HCT116 (cell line): ENCODE measurements around the gene CNMD. TPM values are rescaled to one million over a fixed set of nuclear protein-coding genes. Genes with fewer than 3 reads are reported as not detected.

Experiments used
- ATAC-seq: fragments of 200-7000 bp; cut with Tn5 transposase; 2 replicates; pipeline ENCODE4 v1.9.1; 2020; ENCODE audit warnings: mild to moderate bottlenecking, moderate library complexity
- BruUV-seq: library from RNA; stranded (reverse); fragments of 400-500 nt; replicated peaks from 2 replicates; lab custom pipeline; 2021; lab: Mats Ljungman, UMichigan
- CTCF ChIA-PET: fragments of 300-600 bp; sonication (Branson Sonifier 250); formaldehyde crosslinking; loops from one replicate; lab custom pipeline; 2021; ENCODE audit warnings: antibody characterized with exemption; lab: Charles Lee
- POLR2A ChIA-PET: fragments of 300-600, 350-600 bp; sonication (Branson Sonifier 250); formaldehyde crosslinking; loops from one replicate; lab custom pipeline; 2021; ENCODE audit warnings: antibody characterized with exemption; lab: Charles Lee
- RAD21 ChIA-PET, 2 experiments: fragments of 300-600 bp; sonication (Branson Sonifier 250); formaldehyde crosslinking; loops; one replicate each; lab custom pipeline; 2023; ENCODE audit warnings: low total read pairs in 2 of 2; ENCODE audit not compliant: uncharacterized antibody in 2 of 2, unreplicated experiment in 2 of 2, low non-redundant PET in 1 of 2; lab: Charles Lee
- DNase-seq: peaks from one replicate; pipeline ENCODE4 v3.0.0-alpha.2; 2010; ENCODE audit warnings: low read depth, low spot score
- H2AFZ ChIP-seq: fragments of 200-600 bp; shearing (Covaris generic), sonication (generic); 2 replicates; pipeline ENCODE4 v1.6.1; 2017; ENCODE audit warnings: low read depth, mixed run types, mixed read lengths, antibody characterized with exemption, low read length; ENCODE audit not compliant: poor library complexity, severe bottlenecking
- H3K27ac ChIP-seq: 2 replicates; pipeline ENCODE4 v1.5.1; 2012; ENCODE audit warnings: low read depth, low read length
- H3K27me3 ChIP-seq: fragments of 200-600 bp; sonication (generic); 2 replicates; pipeline ENCODE4 v1.6.1; 2016; ENCODE audit warnings: mixed run types, low read length, mixed read lengths; ENCODE audit not compliant: insufficient read depth
- H3K36me3 ChIP-seq, 2 experiments: fragments of 200-500 bp in 1 of 2; fragments of 200-600 bp in 1 of 2; sonication (Bioruptor generic) in 1 of 2; sonication (generic) in 1 of 2; 2 replicates each; pipeline versions ENCODE4 v1.5.1 to v1.6.1; 2014 to 2016; ENCODE audit warnings: low read length in 2 of 2, inconsistent platforms in 1 of 2, mixed read lengths in 1 of 2, mixed run types in 1 of 2; ENCODE audit not compliant: insufficient read depth in 2 of 2, control insufficient read depth in 1 of 2
- H3K4me1 ChIP-seq, 2 experiments: fragments of 200-600 bp in 1 of 2; sonication (generic) in 1 of 2; 2 replicates each; pipeline versions ENCODE4 v1.5.1 to v1.6.1; 2012 to 2017; ENCODE audit warnings: low read length in 2 of 2, inconsistent platforms in 1 of 2, mild to moderate bottlenecking in 1 of 2, mixed read lengths in 1 of 2, mixed run types in 1 of 2, moderate library complexity in 1 of 2; ENCODE audit not compliant: insufficient read depth in 2 of 2, control insufficient read depth in 1 of 2
- H3K4me2 ChIP-seq: fragments of 200-600 bp; sonication (generic); 2 replicates; pipeline ENCODE4 v1.6.1; 2017; ENCODE audit warnings: mixed run types, low read length, mixed read lengths
- H3K4me3 ChIP-seq, 2 experiments: fragments of 200-600 bp in 1 of 2; sonication (generic) in 1 of 2; replicated peaks in 1 of 2; 2 replicates each; pipeline ENCODE4 v1.5.1; 2011 to 2016; ENCODE audit warnings: low read length in 2 of 2, control low read depth in 1 of 2, low read depth in 1 of 2, mild to moderate bottlenecking in 1 of 2, mixed read lengths in 1 of 2, mixed run types in 1 of 2
- H3K79me2 ChIP-seq: fragments of 200-600 bp; sonication (generic); 2 replicates; pipeline ENCODE4 v1.6.1; 2017; ENCODE audit warnings: mild to moderate bottlenecking, mixed run types, low read length, moderate library complexity, mixed read lengths; ENCODE audit not compliant: insufficient read depth
- H3K9ac ChIP-seq: fragments of 200-600 bp; sonication (generic); 2 replicates; pipeline ENCODE4 v1.6.1; 2016; ENCODE audit warnings: low read length, mixed read lengths
- H3K9me2 ChIP-seq: fragments of 200-600 bp; sonication (generic), shearing (Covaris generic); 2 replicates; pipeline ENCODE4 v1.6.1; 2017; ENCODE audit warnings: mixed run types, mild to moderate bottlenecking, moderate library complexity; ENCODE audit not compliant: insufficient read depth
- H3K9me3 ChIP-seq, 2 experiments: fragments of 200-500 bp in 1 of 2; fragments of 200-600 bp in 1 of 2; sonication (Bioruptor generic) in 1 of 2; sonication (generic) in 1 of 2; 2 replicates each; pipeline ENCODE4 v1.6.1; 2014 to 2017; ENCODE audit warnings: low read length in 2 of 2, mixed read lengths in 2 of 2, inconsistent platforms in 1 of 2, low read depth in 1 of 2, mild to moderate bottlenecking in 1 of 2, mixed run types in 1 of 2, moderate library complexity in 1 of 2; ENCODE audit not compliant: control insufficient read depth in 1 of 2, insufficient read depth in 1 of 2
- H4K20me1 ChIP-seq: fragments of 200-600 bp; sonication (generic), shearing (Covaris generic); 2 replicates; pipeline ENCODE4 v1.6.1; 2017; ENCODE audit warnings: mixed run types, mild to moderate bottlenecking, moderate library complexity; ENCODE audit not compliant: insufficient read depth
- ATF3 ChIP-seq: IDR thresholded peaks from 2 replicates; pipeline ENCODE4 v1.6.1; 2012
- EGR1 ChIP-seq: IDR thresholded peaks from 2 replicates; pipeline ENCODE4 v1.6.1; 2012; ENCODE audit warnings: low read depth
- ELF1 ChIP-seq: IDR thresholded peaks from 2 replicates; pipeline ENCODE4 v1.6.1; 2012; ENCODE audit warnings: low read depth, borderline replicate concordance
- EZH2 ChIP-seq: fragments of 200-600 bp; sonication (generic); IDR thresholded peaks from 2 replicates; pipeline ENCODE4 v1.6.1; 2017; ENCODE audit warnings: antibody characterized with exemption, mixed run types
- EZH2phosphoT487 ChIP-seq: fragments of 200-600 bp; IDR thresholded peaks from 2 replicates; pipeline ENCODE4 v1.6.1; 2018; ENCODE audit warnings: antibody characterized with exemption, borderline replicate concordance
- FOSL1 ChIP-seq: IDR thresholded peaks from 2 replicates; pipeline ENCODE4 v1.6.1; 2012; ENCODE audit warnings: low read depth
- POLR2AphosphoS5 ChIP-seq: IDR thresholded peaks from 2 replicates; pipeline ENCODE4 v1.6.1; 2011; ENCODE audit warnings: mild to moderate bottlenecking, low read depth, low read length, moderate library complexity
- TCF7L2 ChIP-seq: IDR thresholded peaks from 2 replicates; pipeline ENCODE4 v1.7.0; 2011; ENCODE audit warnings: borderline replicate concordance, inconsistent platforms; ENCODE audit not compliant: insufficient read depth, insufficient read length; ENCODE audit errors: extremely low read depth
- YY1 ChIP-seq: IDR thresholded peaks from 2 replicates; pipeline ENCODE4 v1.6.1; 2011; ENCODE audit warnings: low read length, low read depth, moderate library complexity, mild to moderate bottlenecking; ENCODE audit not compliant: insufficient replicate concordance; ENCODE audit errors: extremely low read depth
- ZFX ChIP-seq: fragments of 450-650 bp; IDR thresholded peaks from 2 replicates; pipeline ENCODE4 v1.6.1; 2017
- intact Hi-C: fragments of 100-400 bp; cut with micrococcal nuclease; formaldehyde crosslinking; loops from 2 replicates; pipeline ENCODE4 v1.10.0; 2022
- total RNA-seq: library from RNA; stranded (reverse); gene quantifications from one replicate; pipeline ENCODE4 v1.2.1, GENCODE V29; 2021; ENCODE audit not compliant: unreplicated experiment
- TF ChIP-seq, protein P1 (sequence below): IDR thresholded peaks from 2 replicates; pipeline ENCODE4 v1.6.1; 2012
- TF ChIP-seq, protein P2 (sequence below): IDR thresholded peaks from 2 replicates; pipeline ENCODE4 v1.6.1; 2012; ENCODE audit warnings: low read depth
- TF ChIP-seq, protein P3 (sequence below): IDR thresholded peaks from 2 replicates; pipeline ENCODE4 v1.6.1; 2011; ENCODE audit warnings: mild to moderate bottlenecking, low read length, moderate library complexity; ENCODE audit not compliant: insufficient replicate concordance; ENCODE audit errors: extremely low read depth

The CNMD gene
- total RNA-seq, 1 experiment from 2014 or later: not detected

DNA sequence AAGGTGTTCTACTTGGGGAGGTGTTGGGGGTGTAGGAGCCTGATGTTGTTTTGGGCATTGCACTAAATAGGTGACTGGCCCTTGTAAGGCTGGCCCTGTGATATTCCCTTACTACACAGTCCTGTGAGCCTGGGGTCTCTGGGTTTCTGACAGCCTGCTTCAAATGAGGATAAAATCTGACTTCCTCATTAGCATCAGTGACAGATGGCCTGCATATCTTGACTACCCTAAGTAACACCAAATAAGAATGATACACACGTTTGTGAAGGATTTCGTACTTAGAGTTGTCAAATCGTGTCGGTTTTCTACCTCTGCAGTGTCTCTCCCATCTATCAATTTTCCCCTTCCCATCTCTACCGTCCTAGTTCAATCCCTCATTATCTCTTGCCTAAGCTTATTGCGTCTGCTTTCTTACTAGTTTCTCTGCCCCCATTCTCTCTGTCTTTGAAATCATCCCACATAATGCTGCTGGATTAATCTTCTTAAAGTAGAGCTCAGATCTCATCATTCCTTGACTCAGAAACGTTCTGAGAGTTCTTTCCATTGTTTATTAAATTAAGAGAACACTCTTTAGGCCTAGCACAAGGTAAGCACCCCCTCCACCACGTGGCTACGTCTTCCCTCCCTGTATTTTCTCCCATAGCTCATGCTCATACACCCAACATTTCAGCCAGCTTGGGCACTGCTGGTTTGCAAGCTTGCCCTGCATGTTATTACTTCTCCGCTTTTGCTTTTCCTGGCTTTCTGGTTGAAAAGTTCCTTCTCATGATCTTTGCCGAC is 26.2 kb upstream of the CNMD start:
- CTCF ChIA-PET: no interaction called here
- H3K9me3 ChIP-seq: no peaks in the 10 kb centered on the region

More for the DNA sequence above, 26.2 kb upstream of the CNMD start:
- ATAC-seq: no peak
- intact Hi-C loops: no loop called here
- Histone ChIP-seq H2AFZ (no peak overlapping the region), H3K4me3 (no peak overlapping the region), H3K27ac (no peak overlapping the region), H3K9ac (no peak overlapping the region), H3K9me2 (no peaks in the 10 kb centered on the region), H3K36me3 (no peaks in the 10 kb centered on the region), H3K4me1 (no peaks in the 10 kb centered on the region), H4K20me1 (no peaks in the 10 kb centered on the region), H3K4me2 (no peak overlapping the region), H3K79me2 (no peaks in the 10 kb centered on the region), H3K27me3 (peaks cover 6% of the 10 kb centered on the region; the same call in 1 of the 2 replicates)
- ChIA-PET RAD21 (no interaction called here), POLR2A (no interaction called here)
- BruUV-seq: no TSS peak
- TF ChIP-seq, protein P1, sequence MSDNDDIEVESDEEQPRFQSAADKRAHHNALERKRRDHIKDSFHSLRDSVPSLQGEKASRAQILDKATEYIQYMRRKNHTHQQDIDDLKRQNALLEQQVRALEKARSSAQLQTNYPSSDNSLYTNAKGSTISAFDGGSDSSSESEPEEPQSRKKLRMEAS: no peak
- TF ChIP-seq YY1 (no peak), EZH2phosphoT487 (no peak), FOSL1 (no peak), TCF7L2 (no peak), POLR2AphosphoS5 (no peak), ELF1 (no peak), EZH2 (no peak), ZFX (no peak), ATF3 (no peak), EGR1 (no peak)
- TF ChIP-seq, protein P2, sequence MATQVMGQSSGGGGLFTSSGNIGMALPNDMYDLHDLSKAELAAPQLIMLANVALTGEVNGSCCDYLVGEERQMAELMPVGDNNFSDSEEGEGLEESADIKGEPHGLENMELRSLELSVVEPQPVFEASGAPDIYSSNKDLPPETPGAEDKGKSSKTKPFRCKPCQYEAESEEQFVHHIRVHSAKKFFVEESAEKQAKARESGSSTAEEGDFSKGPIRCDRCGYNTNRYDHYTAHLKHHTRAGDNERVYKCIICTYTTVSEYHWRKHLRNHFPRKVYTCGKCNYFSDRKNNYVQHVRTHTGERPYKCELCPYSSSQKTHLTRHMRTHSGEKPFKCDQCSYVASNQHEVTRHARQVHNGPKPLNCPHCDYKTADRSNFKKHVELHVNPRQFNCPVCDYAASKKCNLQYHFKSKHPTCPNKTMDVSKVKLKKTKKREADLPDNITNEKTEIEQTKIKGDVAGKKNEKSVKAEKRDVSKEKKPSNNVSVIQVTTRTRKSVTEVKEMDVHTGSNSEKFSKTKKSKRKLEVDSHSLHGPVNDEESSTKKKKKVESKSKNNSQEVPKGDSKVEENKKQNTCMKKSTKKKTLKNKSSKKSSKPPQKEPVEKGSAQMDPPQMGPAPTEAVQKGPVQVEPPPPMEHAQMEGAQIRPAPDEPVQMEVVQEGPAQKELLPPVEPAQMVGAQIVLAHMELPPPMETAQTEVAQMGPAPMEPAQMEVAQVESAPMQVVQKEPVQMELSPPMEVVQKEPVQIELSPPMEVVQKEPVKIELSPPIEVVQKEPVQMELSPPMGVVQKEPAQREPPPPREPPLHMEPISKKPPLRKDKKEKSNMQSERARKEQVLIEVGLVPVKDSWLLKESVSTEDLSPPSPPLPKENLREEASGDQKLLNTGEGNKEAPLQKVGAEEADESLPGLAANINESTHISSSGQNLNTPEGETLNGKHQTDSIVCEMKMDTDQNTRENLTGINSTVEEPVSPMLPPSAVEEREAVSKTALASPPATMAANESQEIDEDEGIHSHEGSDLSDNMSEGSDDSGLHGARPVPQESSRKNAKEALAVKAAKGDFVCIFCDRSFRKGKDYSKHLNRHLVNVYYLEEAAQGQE: no peak
- TF ChIP-seq, protein P3, sequence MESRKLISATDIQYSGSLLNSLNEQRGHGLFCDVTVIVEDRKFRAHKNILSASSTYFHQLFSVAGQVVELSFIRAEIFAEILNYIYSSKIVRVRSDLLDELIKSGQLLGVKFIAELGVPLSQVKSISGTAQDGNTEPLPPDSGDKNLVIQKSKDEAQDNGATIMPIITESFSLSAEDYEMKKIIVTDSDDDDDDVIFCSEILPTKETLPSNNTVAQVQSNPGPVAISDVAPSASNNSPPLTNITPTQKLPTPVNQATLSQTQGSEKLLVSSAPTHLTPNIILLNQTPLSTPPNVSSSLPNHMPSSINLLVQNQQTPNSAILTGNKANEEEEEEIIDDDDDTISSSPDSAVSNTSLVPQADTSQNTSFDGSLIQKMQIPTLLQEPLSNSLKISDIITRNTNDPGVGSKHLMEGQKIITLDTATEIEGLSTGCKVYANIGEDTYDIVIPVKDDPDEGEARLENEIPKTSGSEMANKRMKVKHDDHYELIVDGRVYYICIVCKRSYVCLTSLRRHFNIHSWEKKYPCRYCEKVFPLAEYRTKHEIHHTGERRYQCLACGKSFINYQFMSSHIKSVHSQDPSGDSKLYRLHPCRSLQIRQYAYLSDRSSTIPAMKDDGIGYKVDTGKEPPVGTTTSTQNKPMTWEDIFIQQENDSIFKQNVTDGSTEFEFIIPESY: no peak
- DNase-seq: no peak
